Transverse colon (tissue), 4 donors: ENCODE data around the gene AHR. TPM values are rescaled to one million over a fixed set of nuclear protein-coding genes. Genes with fewer than 3 reads are reported as not detected.

Experiments
- DNase-seq: peaks from one replicate; pipeline ENCODE4 v3.0.0-alpha.2; 2019
- H3K27ac ChIP-seq, 4 donors: fragments of 200-600 bp; sonication (generic); 2 replicates each; pipeline ENCODE4 v1.5.1; 2016 to 2018; ENCODE audit warnings: inconsistent platforms in 4 of 4
- H3K27me3 ChIP-seq: fragments of 200-600 bp; sonication (generic); 2 replicates; pipeline ENCODE4 v1.5.1; 2017; ENCODE audit warnings: inconsistent platforms
- H3K36me3 ChIP-seq, 4 donors: fragments of 200-600 bp; sonication (generic); 2 replicates each; pipeline ENCODE4 v1.5.1; 2017 to 2019; ENCODE audit warnings: inconsistent platforms in 4 of 4
- H3K4me1 ChIP-seq, 4 donors: fragments of 200-600 bp; sonication (generic); 2 replicates each; pipeline ENCODE4 v1.5.1; 2017 to 2020; ENCODE audit warnings: inconsistent platforms in 4 of 4
- H3K4me3 ChIP-seq, 4 donors: fragments of 200-600 bp; sonication (generic); 1 replicate in 1 of 4; 2 replicates in 3 of 4; pipeline versions ENCODE4 v1.5.1 to v1.6.1; 2017 to 2019; ENCODE audit warnings: inconsistent platforms in 4 of 4
- H3K9me3 ChIP-seq, 2 donors: fragments of 200-600 bp; sonication (generic); 2 replicates each; pipeline ENCODE4 v1.5.1; 2017 to 2019; ENCODE audit warnings: inconsistent platforms in 2 of 2
- EP300 ChIP-seq: sonication (generic); formaldehyde crosslinking; IDR thresholded peaks from one replicate; pipeline ENCODE4 v1.6.1; 2017; ENCODE audit warnings: antibody characterized with exemption, low read depth
- POLR2A ChIP-seq: fragments of 450-650 bp; IDR thresholded peaks from one replicate; pipeline ENCODE4 v1.6.1; 2016; ENCODE audit warnings: antibody characterized with exemption, mild to moderate bottlenecking, moderate library complexity
- POLR2AphosphoS5 ChIP-seq, 3 donors: sonication (generic); formaldehyde crosslinking; IDR thresholded peaks; one replicate each; pipeline ENCODE4 v1.6.1; 2016; ENCODE audit warnings: antibody characterized with exemption in 3 of 3
- WGBS, 2 donors: methylation state at CpG; one replicate each; pipeline ENCODE4 v1.1.5; 2018; ENCODE audit warnings: low coverage in 1 of 2; 5-methylcytosine and 5-hydroxymethylcytosine counted together
- in situ Hi-C, 4 donors: fragments of 200-750 bp; cut with MboI; loops; one replicate each; pipeline versions ENCODE4 v1.15.0 to v1.15.1; 2017; ENCODE audit warnings: low sequenced_read_pairs in 3 of 4, low pct_ligation_motif_present in 1 of 4, low pct_unique_long_range_greater_than_20kb in 1 of 4
- intact Hi-C: fragments of 100-400 bp; cut with DNase I; formaldehyde crosslinking; loops from one replicate; pipeline ENCODE4 v1.15.1; 2023; ENCODE audit warnings: low total_unique reads
- total RNA-seq, 4 donors: library from RNA; depleted of rRNA; stranded (reverse); fragments of >200 nt; gene quantifications; one replicate each; pipeline ENCODE4 v1.1.0, GENCODE V29; 2016
- TF ChIP-seq, protein P1 (sequence below), 5 experiments: fragments of 200-600 bp in 3 of 5; fragments of 450-650 bp in 2 of 5; sonication (generic) in 3 of 5; IDR thresholded peaks; 1 replicate in 2 of 5; 2 replicates in 3 of 5; pipeline ENCODE4 v1.5.1; 2016 to 2017; ENCODE audit warnings: antibody characterized with exemption in 5 of 5, inconsistent platforms in 3 of 5, mild to moderate bottlenecking in 2 of 5, moderate library complexity in 1 of 5

AHR gene
- total RNA-seq, 4 donors from 2014 or later, result 18.1 to 54.6 (median 43.7) TPM

DNA sequence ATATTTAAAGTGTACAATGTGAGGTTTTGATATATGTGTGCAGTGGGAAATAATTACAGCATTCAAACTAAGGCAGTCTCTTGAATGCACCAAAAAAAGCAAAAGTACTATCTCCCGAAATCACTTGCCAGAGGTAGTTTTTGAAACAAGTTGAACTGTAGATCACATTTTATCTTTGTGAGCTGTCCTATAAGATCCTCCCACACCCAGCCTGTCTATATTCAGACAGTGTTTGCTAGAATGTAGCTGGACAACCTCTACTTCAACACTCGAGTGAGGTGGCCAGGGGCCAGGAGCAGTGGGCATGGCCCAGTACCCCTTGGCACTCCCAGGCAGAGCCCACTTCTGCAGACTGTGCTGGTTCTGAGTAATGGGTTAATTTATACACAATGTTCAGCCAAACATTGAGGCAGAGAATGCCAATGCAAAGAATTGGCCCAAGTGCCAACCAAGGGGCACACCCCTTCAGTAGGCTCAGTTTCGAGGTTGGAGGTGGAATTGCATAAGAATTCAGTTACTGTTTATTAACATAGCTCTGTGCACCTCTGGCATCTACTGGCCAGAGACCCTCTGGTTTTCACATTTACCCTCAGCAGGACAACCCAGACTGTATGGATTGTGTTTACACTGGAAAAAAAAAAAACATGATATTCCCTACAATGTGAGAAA lies 70.5 kb downstream of the AHR start:
- no peak for TF ChIP-seq POLR2A
- no peak for TF ChIP-seq POLR2AphosphoS5 (IDR thresholded peaks at IDR 0.05)
- TF ChIP-seq EP300, result no peak
- TF ChIP-seq, protein P1, sequence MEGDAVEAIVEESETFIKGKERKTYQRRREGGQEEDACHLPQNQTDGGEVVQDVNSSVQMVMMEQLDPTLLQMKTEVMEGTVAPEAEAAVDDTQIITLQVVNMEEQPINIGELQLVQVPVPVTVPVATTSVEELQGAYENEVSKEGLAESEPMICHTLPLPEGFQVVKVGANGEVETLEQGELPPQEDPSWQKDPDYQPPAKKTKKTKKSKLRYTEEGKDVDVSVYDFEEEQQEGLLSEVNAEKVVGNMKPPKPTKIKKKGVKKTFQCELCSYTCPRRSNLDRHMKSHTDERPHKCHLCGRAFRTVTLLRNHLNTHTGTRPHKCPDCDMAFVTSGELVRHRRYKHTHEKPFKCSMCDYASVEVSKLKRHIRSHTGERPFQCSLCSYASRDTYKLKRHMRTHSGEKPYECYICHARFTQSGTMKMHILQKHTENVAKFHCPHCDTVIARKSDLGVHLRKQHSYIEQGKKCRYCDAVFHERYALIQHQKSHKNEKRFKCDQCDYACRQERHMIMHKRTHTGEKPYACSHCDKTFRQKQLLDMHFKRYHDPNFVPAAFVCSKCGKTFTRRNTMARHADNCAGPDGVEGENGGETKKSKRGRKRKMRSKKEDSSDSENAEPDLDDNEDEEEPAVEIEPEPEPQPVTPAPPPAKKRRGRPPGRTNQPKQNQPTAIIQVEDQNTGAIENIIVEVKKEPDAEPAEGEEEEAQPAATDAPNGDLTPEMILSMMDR (IDR thresholded peaks at IDR 0.05), result no peak
- Histone ChIP-seq H3K36me3 (no peaks in the 10 kb centered on the region), H3K4me1 (peaks cover 0 to 17% (median 13%) of the 10 kb centered on the region in 4 donors), H3K9me3 (no peaks in the 10 kb centered on the region), H3K27ac (peak overlapping the region; percentile 28 to 56 (median 39)), H3K4me3 (no peak overlapping the region), H3K27me3 (no peaks in the 10 kb centered on the region)
- WGBS, 2 donors, result 88 to 100% methylated on average over 2 to 3 of the region's 3 CpGs
- intact Hi-C loops (no loop called here), in situ Hi-C loops (no loop called here)
- DNase-seq, result no peak

DNA sequence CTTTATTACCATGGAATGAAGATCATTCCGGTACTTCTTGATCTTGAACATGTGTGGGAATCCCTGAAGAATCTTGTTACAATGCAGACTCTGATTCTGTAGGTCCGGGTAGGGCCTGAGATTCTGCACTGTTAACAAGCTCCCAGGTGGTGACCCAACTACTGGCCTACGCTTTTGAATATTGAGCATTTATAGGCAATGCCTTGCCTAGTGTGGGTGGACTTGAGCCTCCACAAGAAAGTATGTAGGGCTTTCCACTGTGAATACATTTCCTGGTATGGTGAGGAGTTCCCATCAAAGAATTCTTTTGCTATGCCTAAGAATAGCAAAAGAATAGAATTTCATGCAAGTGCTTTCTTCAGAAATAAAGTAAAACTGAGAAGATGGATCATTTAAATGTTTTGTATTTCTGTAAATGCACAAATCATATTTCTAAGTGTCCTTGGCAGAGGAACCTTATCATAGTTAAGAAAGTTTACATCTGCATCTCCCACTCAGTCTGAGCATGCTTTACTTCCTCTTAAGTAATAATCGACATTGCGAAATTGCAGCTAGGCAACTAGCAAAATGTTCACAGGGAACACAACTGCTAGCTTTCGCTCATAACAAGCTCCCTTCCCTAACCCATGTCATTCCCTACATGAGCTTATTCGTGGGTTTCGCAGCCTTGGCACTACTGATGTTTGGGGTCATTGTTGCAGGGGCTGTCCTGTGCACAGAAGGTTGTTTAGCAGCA lies 71.4 kb downstream of the AHR start:
- Histone ChIP-seq H3K36me3 (no peaks in the 10 kb centered on the region), H3K4me3 (no peak overlapping the region), H3K27me3 (no peaks in the 10 kb centered on the region), H3K27ac (peak overlapping the region; percentile 41 to 60 (median 52)), H3K9me3 (no peaks in the 10 kb centered on the region), H3K4me1 (peaks cover 0 to 17% (median 13%) of the 10 kb centered on the region in 4 donors)
- intact Hi-C loops, result no loop called here
- 80 to 88% methylated on average over 2 to 8 of the region's 8 CpGs for WGBS, 2 donors
- TF ChIP-seq, protein P1 (IDR thresholded peaks at IDR 0.05), result no peak
- no peak for TF ChIP-seq POLR2A
- peak in 1 of 3 donors; percentile 15 for TF ChIP-seq POLR2AphosphoS5 (IDR thresholded peaks at IDR 0.05)
- no peak for DNase-seq
- in situ Hi-C loops, result no loop called here

DNA sequence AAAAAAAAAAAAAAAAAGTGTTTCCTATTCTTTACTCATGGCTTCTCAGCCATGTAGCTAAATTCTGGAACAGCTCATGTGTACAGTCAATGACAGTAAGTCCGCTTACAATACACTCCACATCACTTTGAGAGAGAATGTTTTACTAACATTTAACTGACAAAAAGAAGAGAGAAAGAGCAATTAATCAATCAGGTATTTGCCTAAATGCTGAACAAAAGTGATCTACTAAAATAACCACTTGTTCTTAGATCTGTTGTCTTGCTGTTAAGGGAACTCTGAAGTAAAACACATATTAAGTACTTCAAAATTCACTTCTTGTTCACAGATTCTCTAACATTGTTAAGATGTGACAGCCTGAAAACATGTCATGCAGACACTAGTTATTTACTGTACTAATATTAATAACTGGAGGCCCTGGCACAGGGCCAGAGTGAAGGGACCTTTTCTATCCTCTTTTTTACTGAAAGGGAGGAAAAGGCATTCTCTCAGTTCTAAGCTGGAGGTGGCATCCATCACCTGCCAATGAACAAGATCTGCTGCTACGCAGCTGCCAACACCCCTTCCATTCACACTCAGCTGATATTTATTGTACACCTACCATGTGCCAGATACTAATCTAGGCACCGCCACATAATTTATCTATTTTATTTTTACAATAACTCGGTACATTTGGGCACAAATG lies 72.6 kb downstream of the AHR start:
- Histone ChIP-seq H3K9me3 (no peaks in the 10 kb centered on the region), H3K27ac (peak overlapping the region; percentile 45 to 69 (median 55)), H3K4me1 (peaks cover 0 to 17% (median 13%) of the 10 kb centered on the region in 4 donors), H3K27me3 (no peaks in the 10 kb centered on the region), H3K36me3 (no peaks in the 10 kb centered on the region), H3K4me3 (no peak overlapping the region)
- no peak for DNase-seq
- TF ChIP-seq POLR2AphosphoS5 (IDR thresholded peaks at IDR 0.05), result no peak
- TF ChIP-seq EP300, result no peak
- TF ChIP-seq POLR2A, result no peak
- TF ChIP-seq, protein P1 (IDR thresholded peaks at IDR 0.05), result no peak
- WGBS, 2 donors, result 87 to 95% methylated on average over 4 of the region's 4 CpGs
- intact Hi-C loops (no loop called here), in situ Hi-C loops (no loop called here)
